RWPE1 (cell line): ENCODE results near the gene LMO3.

ENCODE experiments used
- CTCF ChIA-PET: fragments of 350-600 bp; sonication (Branson Sonifier 250); formaldehyde crosslinking; extraction: SDS; loops from one replicate; lab custom pipeline; 2021; lab: Yijun Ruan, JAX
- POLR2A ChIA-PET: fragments of 400-600 bp; formaldehyde crosslinking; extraction: SDS; loops from one replicate; lab custom pipeline; 2020; ENCODE audit warnings: antibody characterized with exemption; ENCODE audit not compliant: low non-redundant PET; lab: Yijun Ruan, JAX
- DNase-seq: peaks from one replicate; pipeline ENCODE4 v3.0.0; 2012; ENCODE audit warnings: low spot score
- H3K27ac ChIP-seq: fragments of 450-650 bp; 2 replicates; pipeline ENCODE4 v1.5.1; 2017
- TF ChIP-seq, protein P1 (sequence below): fragments of 450-650 bp; conservative IDR thresholded peaks from 2 replicates; pipeline ENCODE4 v1.5.1; 2017; ENCODE audit warnings: low read depth, mild to moderate bottlenecking

The LMO3 gene

DNA sequence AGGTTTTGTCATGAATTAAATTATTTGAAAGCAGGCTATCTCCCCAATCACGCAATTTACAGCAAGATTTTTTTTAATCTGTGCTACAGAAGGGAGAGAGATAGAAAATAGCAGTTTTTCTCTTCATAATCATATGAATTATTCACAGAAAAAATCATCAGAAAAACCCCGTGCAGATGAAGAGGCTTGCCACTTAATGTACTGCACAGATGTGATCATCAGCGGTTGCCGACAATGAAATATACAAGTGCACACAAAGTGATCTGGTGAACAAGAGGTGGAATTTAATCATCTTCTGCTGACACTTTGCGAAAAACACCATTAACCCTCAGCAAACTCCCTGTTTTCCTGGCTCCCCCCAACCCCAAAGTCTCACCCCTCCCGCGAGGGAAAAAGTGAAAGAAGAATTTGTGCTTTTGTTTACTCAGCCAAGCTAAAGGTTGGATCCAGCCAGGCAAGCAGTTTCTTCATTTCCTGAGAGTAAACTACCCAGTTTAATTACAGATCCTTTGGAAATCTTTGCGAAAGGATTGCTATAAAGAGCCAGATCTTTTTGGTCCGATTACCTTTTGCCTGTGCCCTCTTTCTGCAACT lies 3.1 kb upstream of the LMO3 start:
- ChIA-PET CTCF (no interaction called here), POLR2A (no interaction called here)
- TF ChIP-seq, protein P1, sequence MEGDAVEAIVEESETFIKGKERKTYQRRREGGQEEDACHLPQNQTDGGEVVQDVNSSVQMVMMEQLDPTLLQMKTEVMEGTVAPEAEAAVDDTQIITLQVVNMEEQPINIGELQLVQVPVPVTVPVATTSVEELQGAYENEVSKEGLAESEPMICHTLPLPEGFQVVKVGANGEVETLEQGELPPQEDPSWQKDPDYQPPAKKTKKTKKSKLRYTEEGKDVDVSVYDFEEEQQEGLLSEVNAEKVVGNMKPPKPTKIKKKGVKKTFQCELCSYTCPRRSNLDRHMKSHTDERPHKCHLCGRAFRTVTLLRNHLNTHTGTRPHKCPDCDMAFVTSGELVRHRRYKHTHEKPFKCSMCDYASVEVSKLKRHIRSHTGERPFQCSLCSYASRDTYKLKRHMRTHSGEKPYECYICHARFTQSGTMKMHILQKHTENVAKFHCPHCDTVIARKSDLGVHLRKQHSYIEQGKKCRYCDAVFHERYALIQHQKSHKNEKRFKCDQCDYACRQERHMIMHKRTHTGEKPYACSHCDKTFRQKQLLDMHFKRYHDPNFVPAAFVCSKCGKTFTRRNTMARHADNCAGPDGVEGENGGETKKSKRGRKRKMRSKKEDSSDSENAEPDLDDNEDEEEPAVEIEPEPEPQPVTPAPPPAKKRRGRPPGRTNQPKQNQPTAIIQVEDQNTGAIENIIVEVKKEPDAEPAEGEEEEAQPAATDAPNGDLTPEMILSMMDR, result no peak
- no peak overlapping the region for H3K27ac ChIP-seq
- DNase-seq, result no peak

DNA sequence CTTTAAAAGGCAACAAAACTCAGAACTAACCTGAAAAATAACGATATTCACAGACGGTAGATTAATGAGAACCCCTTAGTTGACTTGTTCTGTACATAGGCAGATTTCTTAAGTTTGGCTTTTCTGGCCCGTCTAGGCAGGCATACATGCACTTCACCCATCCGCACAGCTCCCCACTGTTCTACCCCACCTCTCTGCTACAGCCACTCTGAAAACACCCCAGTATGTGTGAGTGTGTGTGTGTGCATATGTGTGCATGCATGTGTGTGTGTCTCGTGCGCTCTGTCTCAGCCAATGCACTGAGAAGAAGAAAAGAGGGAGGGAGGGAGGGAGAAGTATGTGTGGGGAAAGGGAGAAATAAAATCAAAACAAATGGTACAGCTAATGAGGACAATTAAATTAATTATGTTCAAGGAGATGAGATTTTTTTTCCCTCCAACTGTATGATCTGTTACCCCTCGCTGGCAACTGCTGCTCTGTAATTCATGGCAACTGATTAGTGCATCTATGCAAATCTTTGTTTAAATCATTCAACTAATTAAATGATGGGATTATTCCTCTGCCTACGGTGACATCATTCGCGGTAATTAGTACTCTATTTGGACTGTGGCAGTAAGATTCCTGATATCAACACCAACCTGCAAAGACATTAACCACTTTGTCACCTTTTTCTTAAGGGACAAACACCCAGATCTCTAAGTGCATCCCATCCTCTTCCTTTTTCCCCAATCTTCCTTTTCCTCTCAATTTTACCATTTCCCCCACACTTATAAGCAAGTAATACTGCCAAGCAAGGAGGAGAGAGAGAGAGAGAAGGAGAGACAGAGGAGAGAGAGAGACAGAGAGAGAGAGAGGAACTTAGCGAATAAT lies 2.2 kb upstream of the LMO3 start:
- TF ChIP-seq, protein P1, result no peak
- no peak overlapping the region for H3K27ac ChIP-seq
- ChIA-PET CTCF (interaction anchor here (0.6 kb wide), 1 partner anchor 443 kb away, joined by 4 read pairs; no protein-coding TSS in a partner anchor), POLR2A (no interaction called here)
- DNase-seq, result no peak

DNA sequence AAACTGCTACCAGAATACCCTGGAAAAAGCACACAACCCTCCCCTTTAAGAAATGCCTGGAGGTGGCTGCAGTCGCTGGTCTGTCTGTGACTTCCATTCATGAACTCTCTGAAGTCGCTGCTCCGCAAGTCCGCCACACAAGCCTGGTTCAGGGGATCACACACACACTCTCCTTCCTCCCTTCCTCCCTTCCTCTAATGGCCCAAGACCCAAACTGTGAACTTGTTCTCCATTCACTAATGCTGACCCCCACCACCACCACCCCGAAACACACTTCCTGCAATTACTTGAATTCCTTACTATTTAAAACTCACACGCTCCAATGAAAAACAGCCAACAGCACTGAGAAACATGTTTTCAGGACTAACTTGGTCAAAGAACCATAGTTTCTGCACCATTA lies 1.0 kb upstream of the LMO3 start:
- ChIA-PET CTCF (interaction anchor here (0.6 kb wide), 2 partner anchors 312 to 441 kb away, joined by 4 read pairs; no protein-coding TSS in a partner anchor), POLR2A (no interaction called here)
- no peak for DNase-seq
- H3K27ac ChIP-seq, result no peak overlapping the region
- TF ChIP-seq, protein P1, result no peak

DNA sequence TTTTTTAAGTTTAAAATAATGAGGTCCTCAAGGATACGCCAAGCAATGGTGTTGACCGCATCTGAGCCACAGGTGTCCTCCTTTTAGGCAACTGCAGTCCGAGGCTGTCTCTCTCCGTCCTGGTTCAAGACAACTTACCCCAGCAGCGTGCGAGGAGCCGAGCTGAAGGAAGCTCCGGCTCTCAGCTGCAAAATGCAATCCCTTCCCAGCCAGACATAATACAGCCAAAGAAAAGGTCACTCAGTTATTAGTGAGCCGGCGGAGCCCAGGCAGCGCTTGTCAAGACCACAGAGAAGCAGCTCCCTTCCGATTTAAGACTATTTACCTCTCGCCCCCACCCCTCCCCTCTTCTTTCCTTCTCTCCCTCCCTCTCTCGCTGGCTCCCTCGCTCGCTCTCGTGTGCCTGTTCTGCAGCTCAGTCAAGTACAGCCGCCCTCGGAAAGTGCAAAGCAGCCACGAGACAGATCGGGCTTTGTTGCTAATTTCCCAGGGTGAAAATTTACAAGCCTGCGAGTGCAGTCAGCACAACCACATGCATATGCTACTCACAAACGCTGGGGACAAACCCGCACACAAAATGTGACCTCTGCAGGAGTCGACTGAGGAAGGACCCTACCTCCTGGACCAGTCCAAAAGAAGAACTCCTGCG lies 363 bp upstream of the LMO3 start:
- POLR2A ChIA-PET, result interaction anchor here (0.7 kb wide), 1 partner anchor 34 kb away, joined by 12 read pairs; no protein-coding TSS in a partner anchor
- TF ChIP-seq, protein P1, result no peak
- DNase-seq, result no peak
- CTCF ChIA-PET, result no interaction called here
- no peak overlapping the region for H3K27ac ChIP-seq

DNA sequence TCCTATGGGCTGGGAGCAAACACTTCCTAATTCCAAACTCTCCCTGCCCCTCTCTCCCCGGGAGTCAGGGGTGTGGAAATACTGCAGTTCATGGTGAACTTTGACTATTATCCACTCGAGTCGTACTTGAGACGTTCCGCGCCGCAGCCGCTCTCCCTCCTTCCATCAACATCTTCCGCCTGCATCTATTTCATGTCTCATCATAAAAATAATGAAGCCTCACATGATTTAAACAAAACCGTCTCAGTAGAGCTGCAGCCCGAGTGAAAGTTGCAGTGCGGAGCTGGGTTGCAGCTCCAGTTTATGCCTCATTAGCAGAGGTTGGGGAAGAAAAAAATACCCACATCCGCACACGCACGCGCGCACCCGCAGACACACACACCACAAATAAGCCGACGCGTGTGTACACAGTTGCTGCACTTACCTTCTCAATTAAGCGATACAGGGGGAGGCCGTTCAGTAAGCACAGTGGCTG lies 283 bp downstream of the LMO3 start:
- DNase-seq, result no peak
- H3K27ac ChIP-seq, result no peak overlapping the region
- ChIA-PET CTCF (no interaction called here), POLR2A (interaction anchor here (0.7 kb wide), 1 partner anchor 33 kb away, joined by 12 read pairs; no protein-coding TSS in a partner anchor)
- TF ChIP-seq, protein P1, result no peak
